MM.1S (cell line): ENCODE results near the gene TKTL1.
"Not testable (repeated sequence)": the region's sequence is repeated elsewhere in the genome, so short reads cannot be mapped to it uniquely, and the experiment has no call there.

Source experiments
- DNase-seq: peaks from one replicate; pipeline ENCODE4 v3.0.0-alpha.2; 2015
- H2AFZ ChIP-seq: fragments of 300-600 bp; sonication (generic); 2 replicates; pipeline ENCODE4 v1.6.0; 2016; ENCODE audit warnings: antibody characterized with exemption, low read length
- H3F3A ChIP-seq: fragments of 300-600 bp; sonication (generic); 2 replicates; pipeline ENCODE4 v1.6.1; 2016; ENCODE audit warnings: mild to moderate bottlenecking, antibody characterized with exemption, low read length, moderate library complexity, mixed read lengths; ENCODE audit not compliant: insufficient read depth
- H3K27ac ChIP-seq: fragments of 300-600 bp; sonication (generic); 2 replicates; pipeline ENCODE4 v1.5.1; 2016; ENCODE audit warnings: mild to moderate bottlenecking, low read length
- H3K27me3 ChIP-seq: fragments of 300-600 bp; sonication (generic); replicated peaks from 2 replicates; pipeline ENCODE4 v1.6.0; 2016; ENCODE audit warnings: low read length; ENCODE audit not compliant: insufficient read depth
- H3K36me3 ChIP-seq: fragments of 300-600 bp; sonication (generic); replicated peaks from 2 replicates; pipeline ENCODE4 v1.6.1; 2016; ENCODE audit warnings: mild to moderate bottlenecking, low read length, mixed read lengths; ENCODE audit not compliant: insufficient read depth
- H3K4me1 ChIP-seq: fragments of 300-600 bp; sonication (generic); 2 replicates; pipeline ENCODE4 v1.6.1; 2016; ENCODE audit warnings: low read length, mixed read lengths
- H3K4me2 ChIP-seq: fragments of 300-600 bp; sonication (generic); 2 replicates; pipeline ENCODE4 v1.6.0; 2016; ENCODE audit warnings: low read depth, low read length
- H3K4me3 ChIP-seq: fragments of 300-600 bp; sonication (generic); 2 replicates; pipeline ENCODE4 v1.5.1; 2016; ENCODE audit warnings: low read length, mixed read lengths
- H3K79me2 ChIP-seq: fragments of 300-600 bp; sonication (generic); 2 replicates; pipeline ENCODE4 v1.6.1; 2016; ENCODE audit warnings: mixed run types, low read length, mixed read lengths
- H3K9ac ChIP-seq: fragments of 300-600 bp; sonication (generic); 2 replicates; pipeline ENCODE4 v1.6.1; 2016; ENCODE audit warnings: low read length, mixed read lengths
- H3K9me2 ChIP-seq: fragments of 300-600 bp; sonication (generic); replicated peaks from 2 replicates; pipeline ENCODE4 v1.6.1; 2016; ENCODE audit warnings: mild to moderate bottlenecking, low read length, mixed read lengths; ENCODE audit not compliant: insufficient read depth
- H3K9me3 ChIP-seq: fragments of 300-600 bp; sonication (generic); replicated peaks from 2 replicates; pipeline ENCODE4 v1.6.1; 2016; ENCODE audit warnings: mild to moderate bottlenecking, low read length, mixed read lengths; ENCODE audit not compliant: insufficient read depth
- H4K20me1 ChIP-seq: fragments of 300-600 bp; sonication (generic); 2 replicates; pipeline ENCODE4 v1.6.1; 2016; ENCODE audit warnings: mild to moderate bottlenecking, low read length, moderate library complexity, mixed read lengths; ENCODE audit not compliant: insufficient read depth
- CTCF ChIP-seq: fragments of 300-600 bp; sonication (generic); IDR thresholded peaks from 2 replicates; pipeline ENCODE4 v1.5.1; 2016; ENCODE audit warnings: antibody characterized with exemption, low read length, mixed read lengths
- EZH2 ChIP-seq: fragments of 300-600 bp; sonication (generic); optimal IDR thresholded peaks from 2 replicates; pipeline ENCODE3; 2017; ENCODE audit warnings: low read depth, mild to moderate bottlenecking, antibody characterized with exemption, low read length, mixed read lengths
- EZH2phosphoT487 ChIP-seq: fragments of 300-600 bp; sonication (generic); IDR thresholded peaks from 2 replicates; pipeline ENCODE4 v1.6.1; 2018; ENCODE audit warnings: antibody characterized with exemption, low read length

TKTL1 gene

GRCh38 chrX:154343620-154344019, 48.0 kb downstream of the TKTL1 start:
- H3K79me2 ChIP-seq: not testable (repeated sequence)

GRCh38 chrX:154348114-154348531, 52.5 kb downstream of the TKTL1 start:
- no peak overlapping the region for H3K4me3 ChIP-seq
- no peak overlapping the region for H3K4me2 ChIP-seq
- DNase-seq: no peak
- H3K9ac ChIP-seq: no peak overlapping the region
- no peaks in the 10 kb centered on the region for H3K4me1 ChIP-seq
- no peaks in the 10 kb centered on the region for H4K20me1 ChIP-seq
- H3K9me3 ChIP-seq: no peaks in the 10 kb centered on the region
- no peaks in the 10 kb centered on the region for H3K79me2 ChIP-seq
- H3K27me3 ChIP-seq: no peaks in the 10 kb centered on the region
- H3K27ac ChIP-seq: no peak overlapping the region
- no peaks in the 10 kb centered on the region for H3K9me2 ChIP-seq
- no peak overlapping the region for H2AFZ ChIP-seq
- no peaks in the 10 kb centered on the region for H3K36me3 ChIP-seq
- no peaks in the 10 kb centered on the region for H3F3A ChIP-seq
- TF ChIP-seq EZH2: no peak
- no peak for TF ChIP-seq EZH2phosphoT487
- TF ChIP-seq CTCF: no peak

More at GRCh38 chrX:154343620-154344019, 48.0 kb downstream of the TKTL1 start:
- H3K4me3 ChIP-seq, H3K27ac ChIP-seq, H3K4me2 ChIP-seq, H3F3A ChIP-seq, H3K4me1 ChIP-seq, H3K27me3 ChIP-seq, H3K36me3 ChIP-seq, H3K9me3 ChIP-seq, DNase-seq, H4K20me1 ChIP-seq, H3K9ac ChIP-seq, H2AFZ ChIP-seq, H3K9me2 ChIP-seq: not testable (repeated sequence)

GRCh38 chrX:154348646-154349358, 53.2 kb downstream of the TKTL1 start:
- Histone ChIP-seq H4K20me1 (no peaks in the 10 kb centered on the region), H3K27ac (no peak overlapping the region), H3K4me1 (no peaks in the 10 kb centered on the region), H3F3A (no peaks in the 10 kb centered on the region), H3K27me3 (no peaks in the 10 kb centered on the region), H3K4me3 (no peak overlapping the region), H3K79me2 (no peaks in the 10 kb centered on the region), H3K36me3 (no peaks in the 10 kb centered on the region), H3K4me2 (no peak overlapping the region), H2AFZ (no peak overlapping the region), H3K9me2 (no peaks in the 10 kb centered on the region), H3K9me3 (no peaks in the 10 kb centered on the region), H3K9ac (no peak overlapping the region)
- no peak for DNase-seq
- TF ChIP-seq CTCF (no peak), EZH2 (no peak), EZH2phosphoT487 (no peak)

GRCh38 chrX:154349359-154349935, 53.9 kb downstream of the TKTL1 start:
- Histone ChIP-seq H3K36me3 (no peaks in the 10 kb centered on the region), H3K9ac (no peak overlapping the region), H2AFZ (no peak overlapping the region), H3K4me1 (no peaks in the 10 kb centered on the region), H3F3A (no peaks in the 10 kb centered on the region), H3K4me3 (no peak overlapping the region), H3K4me2 (no peak overlapping the region), H3K9me3 (no peaks in the 10 kb centered on the region), H3K27ac (no peak overlapping the region), H3K27me3 (no peaks in the 10 kb centered on the region), H3K79me2 (no peaks in the 10 kb centered on the region), H4K20me1 (no peaks in the 10 kb centered on the region), H3K9me2 (no peaks in the 10 kb centered on the region)
- TF ChIP-seq EZH2 (no peak), CTCF (no peak), EZH2phosphoT487 (no peak)
- no peak for DNase-seq
